Stimulated activated CD8-positive, alpha-beta memory T cell treated with anti-CD3 and anti-CD28 coated beads, Interleukin-4, amount 100 ng/mL, for 1 hour (primary cell): ENCODE results near the gene EVC2.

Source experiments
- DNase-seq, 2 donors: peaks; one replicate each; pipeline ENCODE4 v3.0.0-alpha.2; 2020; ENCODE audit warnings: low read depth in 2 of 2, low spot score in 1 of 2

The EVC2 gene

GRCh38 chr4:5515646-5516045 lies 192.7 kb downstream of the EVC2 start:
- no peak for DNase-seq
